HCT116 (cell line): Measurements from ENCODE around the gene CSTF2T. TPM values are rescaled to one million over a fixed set of nuclear protein-coding genes. Genes with fewer than 3 reads are reported as not detected.

Experiments used
- ATAC-seq: fragments of 200-7000 bp; cut with Tn5 transposase; 2 replicates; pipeline ENCODE4 v1.9.1; 2020; ENCODE audit warnings: mild to moderate bottlenecking, moderate library complexity
- BruUV-seq: library from RNA; stranded (reverse); fragments of 400-500 nt; replicated peaks from 2 replicates; lab custom pipeline; 2021; lab: Mats Ljungman, UMichigan
- CTCF ChIA-PET: fragments of 300-600 bp; sonication (Branson Sonifier 250); formaldehyde crosslinking; loops from one replicate; lab custom pipeline; 2021; ENCODE audit warnings: antibody characterized with exemption; lab: Charles Lee
- POLR2A ChIA-PET: fragments of 300-600, 350-600 bp; sonication (Branson Sonifier 250); formaldehyde crosslinking; loops from one replicate; lab custom pipeline; 2021; ENCODE audit warnings: antibody characterized with exemption; lab: Charles Lee
- RAD21 ChIA-PET, 2 experiments: fragments of 300-600 bp; sonication (Branson Sonifier 250); formaldehyde crosslinking; loops; one replicate each; lab custom pipeline; 2023; ENCODE audit warnings: low total read pairs in 2 of 2; ENCODE audit not compliant: uncharacterized antibody in 2 of 2, unreplicated experiment in 2 of 2, low non-redundant PET in 1 of 2; lab: Charles Lee
- DNase-seq: peaks from one replicate; pipeline ENCODE4 v3.0.0-alpha.2; 2010; ENCODE audit warnings: low read depth, low spot score
- H2AFZ ChIP-seq: fragments of 200-600 bp; shearing (Covaris generic), sonication (generic); 2 replicates; pipeline ENCODE4 v1.6.1; 2017; ENCODE audit warnings: low read depth, mixed run types, mixed read lengths, antibody characterized with exemption, low read length; ENCODE audit not compliant: poor library complexity, severe bottlenecking
- H3K27ac ChIP-seq: 2 replicates; pipeline ENCODE4 v1.5.1; 2012; ENCODE audit warnings: low read depth, low read length
- H3K27me3 ChIP-seq: fragments of 200-600 bp; sonication (generic); 2 replicates; pipeline ENCODE4 v1.6.1; 2016; ENCODE audit warnings: mixed run types, low read length, mixed read lengths; ENCODE audit not compliant: insufficient read depth
- H3K36me3 ChIP-seq, 2 experiments: fragments of 200-500 bp in 1 of 2; fragments of 200-600 bp in 1 of 2; sonication (Bioruptor generic) in 1 of 2; sonication (generic) in 1 of 2; 2 replicates each; pipeline versions ENCODE4 v1.5.1 to v1.6.1; 2014 to 2016; ENCODE audit warnings: low read length in 2 of 2, inconsistent platforms in 1 of 2, mixed read lengths in 1 of 2, mixed run types in 1 of 2; ENCODE audit not compliant: insufficient read depth in 2 of 2, control insufficient read depth in 1 of 2
- H3K4me1 ChIP-seq, 2 experiments: fragments of 200-600 bp in 1 of 2; sonication (generic) in 1 of 2; 2 replicates each; pipeline versions ENCODE4 v1.5.1 to v1.6.1; 2012 to 2017; ENCODE audit warnings: low read length in 2 of 2, inconsistent platforms in 1 of 2, mild to moderate bottlenecking in 1 of 2, mixed read lengths in 1 of 2, mixed run types in 1 of 2, moderate library complexity in 1 of 2; ENCODE audit not compliant: insufficient read depth in 2 of 2, control insufficient read depth in 1 of 2
- H3K4me2 ChIP-seq: fragments of 200-600 bp; sonication (generic); 2 replicates; pipeline ENCODE4 v1.6.1; 2017; ENCODE audit warnings: mixed run types, low read length, mixed read lengths
- H3K4me3 ChIP-seq, 2 experiments: fragments of 200-600 bp in 1 of 2; sonication (generic) in 1 of 2; replicated peaks in 1 of 2; 2 replicates each; pipeline ENCODE4 v1.5.1; 2011 to 2016; ENCODE audit warnings: low read length in 2 of 2, control low read depth in 1 of 2, low read depth in 1 of 2, mild to moderate bottlenecking in 1 of 2, mixed read lengths in 1 of 2, mixed run types in 1 of 2
- H3K79me2 ChIP-seq: fragments of 200-600 bp; sonication (generic); 2 replicates; pipeline ENCODE4 v1.6.1; 2017; ENCODE audit warnings: mild to moderate bottlenecking, mixed run types, low read length, moderate library complexity, mixed read lengths; ENCODE audit not compliant: insufficient read depth
- H3K9ac ChIP-seq: fragments of 200-600 bp; sonication (generic); 2 replicates; pipeline ENCODE4 v1.6.1; 2016; ENCODE audit warnings: low read length, mixed read lengths
- H3K9me2 ChIP-seq: fragments of 200-600 bp; sonication (generic), shearing (Covaris generic); 2 replicates; pipeline ENCODE4 v1.6.1; 2017; ENCODE audit warnings: mixed run types, mild to moderate bottlenecking, moderate library complexity; ENCODE audit not compliant: insufficient read depth
- H3K9me3 ChIP-seq, 2 experiments: fragments of 200-500 bp in 1 of 2; fragments of 200-600 bp in 1 of 2; sonication (Bioruptor generic) in 1 of 2; sonication (generic) in 1 of 2; 2 replicates each; pipeline ENCODE4 v1.6.1; 2014 to 2017; ENCODE audit warnings: low read length in 2 of 2, mixed read lengths in 2 of 2, inconsistent platforms in 1 of 2, low read depth in 1 of 2, mild to moderate bottlenecking in 1 of 2, mixed run types in 1 of 2, moderate library complexity in 1 of 2; ENCODE audit not compliant: control insufficient read depth in 1 of 2, insufficient read depth in 1 of 2
- H4K20me1 ChIP-seq: fragments of 200-600 bp; sonication (generic), shearing (Covaris generic); 2 replicates; pipeline ENCODE4 v1.6.1; 2017; ENCODE audit warnings: mixed run types, mild to moderate bottlenecking, moderate library complexity; ENCODE audit not compliant: insufficient read depth
- CBX3 ChIP-seq: IDR thresholded peaks from 2 replicates; pipeline ENCODE4 v1.6.1; 2012; ENCODE audit warnings: low read depth
- CEBPB ChIP-seq: IDR thresholded peaks from 2 replicates; pipeline ENCODE4 v1.6.1; 2012; ENCODE audit warnings: low read depth
- EZH2 ChIP-seq: fragments of 200-600 bp; sonication (generic); IDR thresholded peaks from 2 replicates; pipeline ENCODE4 v1.6.1; 2017; ENCODE audit warnings: antibody characterized with exemption, mixed run types
- EZH2phosphoT487 ChIP-seq: fragments of 200-600 bp; IDR thresholded peaks from 2 replicates; pipeline ENCODE4 v1.6.1; 2018; ENCODE audit warnings: antibody characterized with exemption, borderline replicate concordance
- FOSL1 ChIP-seq: IDR thresholded peaks from 2 replicates; pipeline ENCODE4 v1.6.1; 2012; ENCODE audit warnings: low read depth
- POLR2A ChIP-seq: IDR thresholded peaks from 2 replicates; pipeline ENCODE4 v1.7.0; 2011; ENCODE audit warnings: borderline replicate concordance; ENCODE audit not compliant: insufficient read depth, insufficient read length; ENCODE audit errors: extremely low read depth
- POLR2AphosphoS5 ChIP-seq: IDR thresholded peaks from 2 replicates; pipeline ENCODE4 v1.6.1; 2011; ENCODE audit warnings: mild to moderate bottlenecking, low read depth, low read length, moderate library complexity
- SRF ChIP-seq: IDR thresholded peaks from 2 replicates; pipeline ENCODE4 v1.6.1; 2012; ENCODE audit warnings: low read depth
- YY1 ChIP-seq: IDR thresholded peaks from 2 replicates; pipeline ENCODE4 v1.6.1; 2011; ENCODE audit warnings: low read length, low read depth, moderate library complexity, mild to moderate bottlenecking; ENCODE audit not compliant: insufficient replicate concordance; ENCODE audit errors: extremely low read depth
- ZNF274 ChIP-seq: fragments of 200-500 bp; sonication (Bioruptor generic); IDR thresholded peaks from 2 replicates; pipeline ENCODE4 v1.6.1; 2014; ENCODE audit warnings: mild to moderate bottlenecking, low read depth, low read length, inconsistent platforms
- intact Hi-C: fragments of 100-400 bp; cut with micrococcal nuclease; formaldehyde crosslinking; loops from 2 replicates; pipeline ENCODE4 v1.10.0; 2022
- total RNA-seq: library from RNA; stranded (reverse); gene quantifications from one replicate; pipeline ENCODE4 v1.2.1, GENCODE V29; 2021; ENCODE audit not compliant: unreplicated experiment
- TF ChIP-seq, protein P1 (sequence below), 3 experiments: fragments of 200-600 bp in 1 of 3; sonication (generic) in 1 of 3; IDR thresholded peaks in 2 of 3; conservative IDR thresholded peaks in 1 of 3; 2 replicates each; pipeline ENCODE4 v1.5.1; 2012 to 2017; ENCODE audit warnings: low read depth in 2 of 3, low read length in 2 of 3, antibody characterized with exemption in 1 of 3, borderline replicate concordance in 1 of 3, control low read depth in 1 of 3, mild to moderate bottlenecking in 1 of 3, mixed read lengths in 1 of 3, mixed run types in 1 of 3, moderate library complexity in 1 of 3; ENCODE audit not compliant: insufficient read depth in 1 of 3
- TF ChIP-seq, protein P2 (sequence below): IDR thresholded peaks from 2 replicates; pipeline ENCODE4 v1.6.1; 2012

The CSTF2T gene
- total RNA-seq, 1 experiment from 2014 or later: 18.5 TPM

DNA sequence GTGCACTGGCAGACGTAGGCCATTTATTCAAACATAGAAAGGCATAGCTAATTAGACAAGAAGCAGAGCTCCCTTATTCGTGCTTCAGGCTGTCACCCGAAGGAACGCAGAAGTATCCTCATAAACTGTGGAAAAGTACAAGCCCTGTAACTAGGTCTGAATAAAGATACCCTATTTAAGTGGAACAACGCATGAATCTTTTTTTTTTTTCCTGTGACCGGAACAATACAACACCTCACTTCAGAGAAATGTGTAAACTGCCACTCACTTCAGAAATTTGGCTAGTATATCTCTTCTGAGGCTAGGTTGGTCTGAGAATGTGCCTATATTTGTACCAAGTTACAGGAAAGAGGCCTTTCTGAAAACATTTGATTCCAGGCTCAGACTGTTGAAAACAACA is 8.0 kb upstream of the CSTF2T start (continued):
- TF ChIP-seq YY1 (no peak), CBX3 (no peak), EZH2 (no peak), ZNF274 (no peak)
- TF ChIP-seq, protein P1, sequence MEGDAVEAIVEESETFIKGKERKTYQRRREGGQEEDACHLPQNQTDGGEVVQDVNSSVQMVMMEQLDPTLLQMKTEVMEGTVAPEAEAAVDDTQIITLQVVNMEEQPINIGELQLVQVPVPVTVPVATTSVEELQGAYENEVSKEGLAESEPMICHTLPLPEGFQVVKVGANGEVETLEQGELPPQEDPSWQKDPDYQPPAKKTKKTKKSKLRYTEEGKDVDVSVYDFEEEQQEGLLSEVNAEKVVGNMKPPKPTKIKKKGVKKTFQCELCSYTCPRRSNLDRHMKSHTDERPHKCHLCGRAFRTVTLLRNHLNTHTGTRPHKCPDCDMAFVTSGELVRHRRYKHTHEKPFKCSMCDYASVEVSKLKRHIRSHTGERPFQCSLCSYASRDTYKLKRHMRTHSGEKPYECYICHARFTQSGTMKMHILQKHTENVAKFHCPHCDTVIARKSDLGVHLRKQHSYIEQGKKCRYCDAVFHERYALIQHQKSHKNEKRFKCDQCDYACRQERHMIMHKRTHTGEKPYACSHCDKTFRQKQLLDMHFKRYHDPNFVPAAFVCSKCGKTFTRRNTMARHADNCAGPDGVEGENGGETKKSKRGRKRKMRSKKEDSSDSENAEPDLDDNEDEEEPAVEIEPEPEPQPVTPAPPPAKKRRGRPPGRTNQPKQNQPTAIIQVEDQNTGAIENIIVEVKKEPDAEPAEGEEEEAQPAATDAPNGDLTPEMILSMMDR (IDR thresholded peaks at IDR 0.05 in 2 of 3, conservative IDR thresholded peaks at IDR 0.05 in 1 of 3; ENCODE audit: borderline replicate concordance in 1 of 3, insufficient read depth in 1 of 3, low read depth in 2 of 3, low read length in 2 of 3): no peak

DNA sequence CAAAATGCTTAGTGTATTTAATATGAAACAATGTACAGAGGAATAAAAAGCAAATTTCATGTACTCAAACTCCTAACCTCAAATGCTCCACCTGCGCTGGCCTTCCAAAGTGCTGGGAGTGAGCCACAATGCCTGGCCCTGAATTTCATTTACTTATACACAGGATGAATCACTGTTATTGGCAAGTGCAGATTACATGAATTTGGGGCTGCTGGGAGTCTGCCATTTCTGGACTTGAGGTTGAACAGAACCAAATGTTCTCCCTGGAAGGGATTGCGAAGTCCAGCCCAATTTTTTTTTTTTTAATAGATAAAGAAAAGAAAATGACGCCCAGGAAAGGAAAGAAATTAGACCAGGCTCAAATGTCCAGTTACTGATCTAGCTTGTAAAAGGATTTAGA is 6.8 kb upstream of the CSTF2T start:
- ChIA-PET RAD21 (no interaction called here), POLR2A (no interaction called here)
- H3K27ac ChIP-seq: no peak overlapping the region
- no peak overlapping the region for H3K4me3 ChIP-seq
- DNase-seq (no peak), ATAC-seq (no peak)
- intact Hi-C loops: no loop called here
- H4K20me1 ChIP-seq: no peaks in the 10 kb centered on the region
- no peaks in the 10 kb centered on the region for H3K36me3 ChIP-seq
- no peak overlapping the region for H3K9ac ChIP-seq
- H2AFZ ChIP-seq: no peak overlapping the region
- H3K9me3 ChIP-seq: no peaks in the 10 kb centered on the region
- no peak for TF ChIP-seq EZH2
- TF ChIP-seq, all 23 proteins: peak for 0
- no peaks in the 10 kb centered on the region for H3K4me1 ChIP-seq
- no TSS peak for BruUV-seq
- peaks cover 17% of the 10 kb centered on the region for H3K27me3 ChIP-seq
- CTCF ChIA-PET: no interaction called here
- H3K4me2 ChIP-seq: no peak overlapping the region
- H3K79me2 ChIP-seq: no peaks in the 10 kb centered on the region
- H3K9me2 ChIP-seq: no peaks in the 10 kb centered on the region

DNA sequence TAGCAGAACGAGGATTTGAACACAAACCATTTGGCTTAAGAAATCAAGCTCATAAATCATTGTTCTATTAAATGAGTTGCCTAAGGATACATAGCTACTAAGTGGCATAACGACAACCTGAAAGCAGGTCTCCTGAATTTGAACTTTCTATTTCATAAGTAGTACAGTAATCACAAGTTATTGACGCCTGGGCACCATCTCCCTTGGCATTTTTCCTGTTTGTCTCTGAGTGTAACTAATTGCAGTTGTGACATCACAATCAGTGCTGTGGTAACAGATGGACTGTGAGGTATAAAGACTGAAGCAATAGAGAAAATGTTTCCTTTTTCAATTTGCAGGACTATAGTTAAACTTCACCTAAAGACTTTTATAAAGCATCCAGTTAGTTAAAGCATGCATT is 6.4 kb upstream of the CSTF2T start:
- DNase-seq: no peak
- CTCF ChIA-PET: no interaction called here
- Histone ChIP-seq H3K36me3 (no peaks in the 10 kb centered on the region), H3K27me3 (peaks cover 17% of the 10 kb centered on the region), H3K79me2 (no peaks in the 10 kb centered on the region), H4K20me1 (no peaks in the 10 kb centered on the region), H3K4me1 (no peaks in the 10 kb centered on the region; a peak in 1 of 4 replicates), H2AFZ (no peak overlapping the region), H3K9me2 (no peaks in the 10 kb centered on the region), H3K27ac (no peak overlapping the region), H3K9ac (no peak overlapping the region), H3K4me3 (no peak overlapping the region), H3K4me2 (no peak overlapping the region), H3K9me3 (no peaks in the 10 kb centered on the region)
- no peak for ATAC-seq
- RAD21 ChIA-PET: no interaction called here
- POLR2A ChIA-PET: no interaction called here
- TF ChIP-seq FOSL1: no peak
- TF ChIP-seq SRF: no peak
- TF ChIP-seq, protein P2, sequence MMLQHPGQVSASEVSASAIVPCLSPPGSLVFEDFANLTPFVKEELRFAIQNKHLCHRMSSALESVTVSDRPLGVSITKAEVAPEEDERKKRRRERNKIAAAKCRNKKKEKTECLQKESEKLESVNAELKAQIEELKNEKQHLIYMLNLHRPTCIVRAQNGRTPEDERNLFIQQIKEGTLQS: no peak
- no peak for TF ChIP-seq POLR2A
- TF ChIP-seq CEBPB: no peak
- TF ChIP-seq POLR2AphosphoS5: no peak
- TF ChIP-seq EZH2phosphoT487: no peak
- no peak for TF ChIP-seq YY1
- intact Hi-C loops: no loop called here
- BruUV-seq: no TSS peak
